ENCODE measurements around the gene SDC4.

The SDC4 gene

GRCh38 chr20:45339799-45340198, 8.4 kb downstream of the SDC4 start:
- Histone ChIP-seq H3K4me3 (ENCODE audit: low read depth, low read length) (no peak overlapping the region), H3K4me1 (ENCODE audit: control insufficient read depth, insufficient read depth, low read length) (peaks cover 31% of the 10 kb centered on the region), H3K27ac (ENCODE audit: extremely low read depth, low read depth, low read length) (no peak overlapping the region), H3K9me3 (ENCODE audit: control insufficient read depth, insufficient read depth, low read depth, low read length) (no peaks in the 10 kb centered on the region), H3K36me3 (ENCODE audit: control insufficient read depth in 2 of 2, insufficient read depth in 1 of 2, low read length in 2 of 2) (peaks cover 0 to 18% of the 10 kb centered on the region in 2 experiments; a peak in 1 of 3 replicates)
- TF ChIP-seq, protein P1, sequence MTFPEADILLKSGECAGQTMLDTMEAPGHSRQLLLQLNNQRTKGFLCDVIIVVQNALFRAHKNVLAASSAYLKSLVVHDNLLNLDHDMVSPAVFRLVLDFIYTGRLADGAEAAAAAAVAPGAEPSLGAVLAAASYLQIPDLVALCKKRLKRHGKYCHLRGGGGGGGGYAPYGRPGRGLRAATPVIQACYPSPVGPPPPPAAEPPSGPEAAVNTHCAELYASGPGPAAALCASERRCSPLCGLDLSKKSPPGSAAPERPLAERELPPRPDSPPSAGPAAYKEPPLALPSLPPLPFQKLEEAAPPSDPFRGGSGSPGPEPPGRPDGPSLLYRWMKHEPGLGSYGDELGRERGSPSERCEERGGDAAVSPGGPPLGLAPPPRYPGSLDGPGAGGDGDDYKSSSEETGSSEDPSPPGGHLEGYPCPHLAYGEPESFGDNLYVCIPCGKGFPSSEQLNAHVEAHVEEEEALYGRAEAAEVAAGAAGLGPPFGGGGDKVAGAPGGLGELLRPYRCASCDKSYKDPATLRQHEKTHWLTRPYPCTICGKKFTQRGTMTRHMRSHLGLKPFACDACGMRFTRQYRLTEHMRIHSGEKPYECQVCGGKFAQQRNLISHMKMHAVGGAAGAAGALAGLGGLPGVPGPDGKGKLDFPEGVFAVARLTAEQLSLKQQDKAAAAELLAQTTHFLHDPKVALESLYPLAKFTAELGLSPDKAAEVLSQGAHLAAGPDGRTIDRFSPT (tag by site-specific recombination; IDR thresholded peaks at IDR 0.05), result no peak
- TF ChIP-seq ZNF624 (tag by site-specific recombination; IDR thresholded peaks at IDR 0.05), result no peak
- TF ChIP-seq ZNF274 (IDR thresholded peaks at IDR 0.05; ENCODE audit: low read length), result no peak
- TF ChIP-seq ZNF274 (tag by site-specific recombination; IDR thresholded peaks at IDR 0.05; ENCODE audit: borderline replicate concordance), result no peak
- TF ChIP-seq ZNF2 (tag by site-specific recombination; IDR thresholded peaks at IDR 0.05), result no peak
- no peak for TF ChIP-seq ZNF707 (tag by site-specific recombination; IDR thresholded peaks at IDR 0.05)
- TF ChIP-seq KLF16 (tag by site-specific recombination; IDR thresholded peaks at IDR 0.05), result no peak
- TF ChIP-seq KLF17 (tag by site-specific recombination; IDR thresholded peaks at IDR 0.05), result no peak
- TF ChIP-seq ZNF311 (tag by site-specific recombination; IDR thresholded peaks at IDR 0.05; ENCODE audit: borderline replicate concordance), result no peak
- ChIA-PET CTCF (interaction anchor here (1.0 kb wide), 1 partner anchor 23 kb away, joined by 4 read pairs; the partner anchor contains the start of gene SYS1), POLR2A (interaction anchor here (0.9 kb wide), 1 partner anchor 9 kb away, joined by 3 read pairs; no protein-coding TSS in a partner anchor)

DNA sequence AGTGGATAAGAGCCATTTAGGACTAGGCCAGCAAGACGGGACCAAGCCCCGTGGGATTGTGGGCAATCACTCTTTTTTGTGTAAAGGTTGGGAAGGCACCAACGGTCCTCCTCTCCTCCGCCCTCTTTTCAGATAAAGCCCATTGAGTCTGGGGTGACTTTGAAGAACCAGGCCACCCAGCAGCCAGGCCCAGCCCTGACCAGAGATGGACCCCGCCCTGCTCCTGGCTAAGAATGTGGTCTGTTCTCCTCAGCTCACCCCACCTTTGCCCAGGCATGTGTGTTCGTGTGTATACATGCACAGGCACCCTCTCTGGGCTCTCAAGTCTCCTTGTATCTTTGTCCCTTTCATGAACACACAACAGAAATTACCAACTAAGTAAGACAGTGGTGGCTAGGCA, 9.1 kb downstream of the SDC4 start:
- Histone ChIP-seq H3K4me1 (ENCODE audit: control insufficient read depth, insufficient read depth, low read length) (peaks cover 26% of the 10 kb centered on the region), H3K27ac (ENCODE audit: extremely low read depth, low read depth, low read length) (no peak overlapping the region), H3K9me3 (ENCODE audit: control insufficient read depth, insufficient read depth, low read depth, low read length) (no peaks in the 10 kb centered on the region), H3K4me3 (ENCODE audit: low read depth, low read length) (no peak overlapping the region), H3K36me3 (ENCODE audit: control insufficient read depth in 2 of 2, insufficient read depth in 1 of 2, low read length in 2 of 2) (peaks cover 0 to 19% of the 10 kb centered on the region in 2 experiments; a peak in 2 of 3 replicates)
- TF ChIP-seq ZNF548 (tag by site-specific recombination; IDR thresholded peaks at IDR 0.05), result no peak
- TF ChIP-seq KLF1 (tag by site-specific recombination; IDR thresholded peaks at IDR 0.05), result peak; percentile 62
- TF ChIP-seq ZBTB7A (tag by site-specific recombination; IDR thresholded peaks at IDR 0.05; ENCODE audit: low read depth), result no peak
- TF ChIP-seq, protein P2, sequence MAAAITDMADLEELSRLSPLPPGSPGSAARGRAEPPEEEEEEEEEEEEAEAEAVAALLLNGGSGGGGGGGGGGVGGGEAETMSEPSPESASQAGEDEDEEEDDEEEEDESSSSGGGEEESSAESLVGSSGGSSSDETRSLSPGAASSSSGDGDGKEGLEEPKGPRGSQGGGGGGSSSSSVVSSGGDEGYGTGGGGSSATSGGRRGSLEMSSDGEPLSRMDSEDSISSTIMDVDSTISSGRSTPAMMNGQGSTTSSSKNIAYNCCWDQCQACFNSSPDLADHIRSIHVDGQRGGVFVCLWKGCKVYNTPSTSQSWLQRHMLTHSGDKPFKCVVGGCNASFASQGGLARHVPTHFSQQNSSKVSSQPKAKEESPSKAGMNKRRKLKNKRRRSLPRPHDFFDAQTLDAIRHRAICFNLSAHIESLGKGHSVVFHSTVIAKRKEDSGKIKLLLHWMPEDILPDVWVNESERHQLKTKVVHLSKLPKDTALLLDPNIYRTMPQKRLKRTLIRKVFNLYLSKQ (tag by site-specific recombination; IDR thresholded peaks at IDR 0.05; ENCODE audit: borderline replicate concordance), result no peak
- CTCF ChIA-PET, result interaction anchor here (1.0 kb wide), 1 partner anchor 24 kb away, joined by 4 read pairs; the partner anchor contains the start of gene SYS1
- POLR2A ChIA-PET, result interaction anchor here (4.1 kb wide), 1 partner anchor 9 kb away, joined by 19 read pairs; the partner anchor contains the start of gene SDC4

DNA sequence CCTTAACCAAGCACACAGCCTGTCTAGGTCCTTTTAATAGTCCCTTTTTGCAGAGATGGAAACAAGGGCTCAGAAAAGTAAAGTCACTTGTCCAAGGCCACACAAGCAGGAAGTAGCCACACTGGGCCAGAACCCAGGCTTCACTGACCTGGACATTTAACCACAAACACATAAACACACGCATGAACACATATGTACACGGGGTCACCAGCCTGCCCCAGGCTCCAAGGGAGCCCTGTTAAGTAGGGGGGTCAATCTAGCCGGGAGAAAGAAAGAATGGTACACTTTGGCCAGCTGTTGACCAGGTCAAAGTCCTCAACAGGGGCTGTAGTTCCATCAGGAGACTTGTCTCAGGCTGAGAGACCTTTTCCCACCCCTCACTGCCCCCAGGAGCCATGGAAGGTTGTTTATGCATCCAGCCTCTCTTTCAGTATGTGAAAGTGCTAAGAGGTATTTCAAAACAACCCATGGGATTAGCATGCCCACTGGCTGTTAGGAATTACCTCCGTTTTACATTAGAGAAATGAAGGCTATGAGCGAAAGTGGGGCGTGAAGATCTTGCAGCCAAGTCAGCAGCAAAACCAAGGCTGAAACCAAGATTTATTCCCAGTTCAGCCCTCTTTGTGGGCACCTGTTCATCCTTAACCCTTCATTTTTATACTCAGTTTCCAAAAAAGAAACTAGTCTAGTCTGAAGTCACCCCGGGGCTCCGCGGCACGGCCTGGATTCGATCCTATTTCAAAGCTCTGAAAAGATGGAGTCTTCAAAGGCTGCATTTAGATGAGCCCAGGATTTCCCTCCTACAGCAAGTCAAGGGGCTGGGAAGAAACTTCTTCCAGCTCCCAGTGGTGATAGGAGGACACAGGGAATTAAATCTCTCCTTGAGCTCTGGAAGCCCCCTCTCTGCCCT, 9.8 kb downstream of the SDC4 start:
- Histone ChIP-seq H3K36me3 (ENCODE audit: control insufficient read depth in 2 of 2, insufficient read depth in 1 of 2, low read length in 2 of 2) (peaks cover 0 to 19% of the 10 kb centered on the region in 2 experiments; a peak in 2 of 3 replicates), H3K4me1 (ENCODE audit: control insufficient read depth, insufficient read depth, low read length) (peaks cover 21% of the 10 kb centered on the region), H3K4me3 (ENCODE audit: low read depth, low read length) (no peak overlapping the region), H3K9me3 (ENCODE audit: control insufficient read depth, insufficient read depth, low read depth, low read length) (no peaks in the 10 kb centered on the region), H3K27ac (ENCODE audit: extremely low read depth, low read depth, low read length) (no peak overlapping the region)
- ChIA-PET POLR2A (interaction anchor here (0.6 to 4.1 kb wide), 3 partner anchors 9 to 98 kb away, joined by 3 to 19 read pairs (median 4); partner anchors contain the start of gene SDC4), CTCF (interaction anchor here (1.1 to 2.5 kb wide), 3 partner anchors 19 to 433 kb away, joined by 5 to 14 read pairs (median 8); partner anchors contain the start of gene SYS1)
- 0 out of 2 replicates have a peak, but pooled peaks have one; percentile 0 for TF ChIP-seq ZNF600 (tag by site-specific recombination; IDR thresholded peaks at IDR 0.05)
- no peak for TF ChIP-seq ZNF791 (tag by site-specific recombination; IDR thresholded peaks at IDR 0.05)

Data from HEK293 (cell line).